LNCaP clone FGC (cell line): Measurements from ENCODE around the gene SURF1.
"Not testable (repeated sequence)": the region's sequence is repeated elsewhere in the genome, so short reads cannot be mapped to it uniquely, and the experiment has no call there.

Source experiments
- DNase-seq: peaks from one replicate; pipeline ENCODE4 v3.0.0-alpha.2; 2011; ENCODE audit warnings: low read depth
- H3K4me3 ChIP-seq: 2 replicates; pipeline ENCODE4 v1.5.1; 2011; ENCODE audit warnings: mild to moderate bottlenecking, low read depth, low read length, control low read depth
- CTCF ChIP-seq: IDR thresholded peaks from 2 replicates; pipeline ENCODE4 v1.5.1; 2012; ENCODE audit warnings: mild to moderate bottlenecking; ENCODE audit not compliant: control insufficient read depth, insufficient read depth; ENCODE audit errors: extremely low read depth

The SURF1 gene

GRCh38 chr9:133331221-133331620, 25.1 kb downstream of the SURF1 start:
- no peak overlapping the region for H3K4me3 ChIP-seq
- DNase-seq = no peak
- TF ChIP-seq CTCF = no peak

DNA sequence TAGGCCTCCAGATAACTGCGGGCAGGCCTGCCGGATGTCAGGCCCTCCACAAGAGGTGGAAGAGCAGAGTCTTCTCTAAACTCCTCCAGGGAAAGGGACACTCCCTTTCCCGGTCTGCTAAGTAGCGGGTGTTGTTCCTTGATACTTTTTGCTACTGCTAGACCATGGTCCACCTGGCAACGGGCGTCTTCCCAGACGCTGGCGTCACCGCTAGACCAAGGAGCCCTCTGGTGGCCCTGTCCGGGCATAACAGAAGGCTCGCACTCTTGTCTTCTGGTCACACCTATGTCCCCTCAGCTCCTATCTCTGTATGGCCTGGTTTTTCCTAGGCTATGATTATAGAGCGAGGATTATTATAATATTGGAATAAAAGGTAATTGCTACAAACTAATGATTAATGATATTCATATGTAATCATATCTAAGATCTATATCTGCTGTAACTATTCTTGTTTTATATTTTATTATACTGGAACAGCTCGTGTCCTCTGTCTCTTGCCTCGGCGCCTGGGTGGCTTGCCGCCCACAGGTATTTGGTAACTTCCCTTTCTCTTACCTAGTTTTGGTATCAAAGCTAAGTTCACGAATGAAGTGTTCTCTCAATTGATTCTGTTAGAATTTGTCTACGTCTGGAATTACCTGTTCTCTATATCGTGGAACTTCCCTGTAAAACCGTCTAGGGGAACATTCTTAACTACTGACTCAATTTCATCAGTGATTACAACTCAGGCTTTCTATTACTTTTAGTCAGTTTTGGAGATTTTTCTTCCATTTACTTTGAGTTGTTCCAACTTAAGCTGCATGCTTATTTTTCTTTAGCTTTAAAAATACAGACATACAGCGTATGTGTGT, 26.8 kb downstream of the SURF1 start:
- not testable (repeated sequence) for H3K4me3 ChIP-seq, DNase-seq
- TF ChIP-seq CTCF = peak; percentile 47

- H3K4me3 ChIP-seq = no peak overlapping the region
- no peak for TF ChIP-seq CTCF
These were observed 28.3 kb downstream of the SURF1 start for GRCh38 chr9:133327834-133328484.

GRCh38 chr9:133327021-133327420, 29.3 kb downstream of the SURF1 start:
- DNase-seq, H3K4me3 ChIP-seq: not testable (repeated sequence)

More at GRCh38 chr9:133327834-133328484, 28.3 kb downstream of the SURF1 start:
- no peak for DNase-seq

GRCh38 chr9:133323991-133324703, 32.1 kb downstream of the SURF1 start:
- H3K4me3 ChIP-seq = no peak overlapping the region
- no peak for TF ChIP-seq CTCF
- DNase-seq = no peak

GRCh38 chr9:133323211-133323610, 33.1 kb downstream of the SURF1 start:
- no peak for TF ChIP-seq CTCF
- no peak overlapping the region for H3K4me3 ChIP-seq
- DNase-seq = no peak

DNA sequence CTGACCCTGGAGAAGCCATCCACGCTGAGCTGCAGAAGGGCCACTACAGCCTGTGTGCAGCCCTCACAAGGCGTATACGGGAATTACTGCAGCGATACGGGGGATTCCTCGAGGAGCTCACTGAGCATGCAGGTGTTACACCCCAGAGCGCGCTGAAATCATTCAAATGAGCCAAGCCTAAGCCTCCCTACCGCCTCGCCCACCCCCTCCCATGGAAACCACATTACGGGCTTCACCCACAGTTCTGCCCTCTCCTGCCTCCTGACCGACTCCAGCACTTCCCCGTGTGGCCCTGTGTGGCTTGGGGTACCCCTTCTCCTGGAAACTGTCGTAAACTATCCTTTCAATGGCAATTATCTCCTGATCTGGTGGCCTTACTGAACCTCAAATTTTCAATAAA, 33.6 kb downstream of the SURF1 start:
- no peak overlapping the region for H3K4me3 ChIP-seq
- DNase-seq = no peak
- no peak for TF ChIP-seq CTCF
